ENCODE measurements around the gene SNTG2. TPM values are rescaled to one million over a fixed set of nuclear protein-coding genes. Genes with fewer than 3 reads are reported as not detected.

The SNTG2 gene
- total and polyA plus RNA-seq, 2 donors (not counting 1 experiment from before 2014, with no cell fraction given) = 0.06 TPM; not detected in 1

- Histone ChIP-seq H4K20me1 (ENCODE audit: control insufficient read depth, extremely low read depth, insufficient read depth, low read length) (no peaks in the 10 kb centered on the region), H3K4me1 (ENCODE audit: control insufficient read depth, extremely low read depth, insufficient read depth, low read length) (no peaks in the 10 kb centered on the region), H3K9me3 (ENCODE audit: control insufficient read depth, insufficient read depth, low read depth, low read length) (no peaks in the 10 kb centered on the region), H3K27me3 (ENCODE audit: control insufficient read depth, insufficient read depth, low read length) (no peaks in the 10 kb centered on the region), H3K36me3 (ENCODE audit: control insufficient read depth, insufficient read depth, low read length) (no peaks in the 10 kb centered on the region), H3K27ac (ENCODE audit: insufficient read depth, low read length) (no peak overlapping the region), H2AFZ (ENCODE audit: low read length) (no peak overlapping the region), H3K9ac (ENCODE audit: insufficient read depth, low read length) (no peak overlapping the region), H3K79me2 (ENCODE audit: control insufficient read depth, insufficient read depth, low read length) (no peaks in the 10 kb centered on the region), H3K4me2 (ENCODE audit: extremely low read depth, insufficient read depth, low read length) (no peak overlapping the region), H3K4me3 (replicated peaks in 1 of 4; ENCODE audit: control extremely low read depth in 1 of 4, insufficient read depth in 1 of 4, low read depth in 3 of 4, low read length in 4 of 4) (no peak overlapping the region)
- TF ChIP-seq CTCF (conservative IDR thresholded peaks at IDR 0.05 in 1 of 2, IDR thresholded peaks at IDR 0.05 in 1 of 2; ENCODE audit: low read depth in 1 of 2, low read length in 2 of 2) (no peak), EZH2 (IDR thresholded peaks at IDR 0.05; ENCODE audit: low read length, missing control alignments) (no peak)
- DNase-seq (ENCODE audit: low read depth in 2 of 2) = no peak
Measured at GRCh38 chr2:1170241-1170640, 219.6 kb downstream of the SNTG2 start.

- no peaks in the 10 kb centered on the region for H3K27me3 ChIP-seq (ENCODE audit: control insufficient read depth, insufficient read depth, low read length)
- no peak overlapping the region for H3K4me3 ChIP-seq (replicated peaks in 1 of 4; ENCODE audit: control extremely low read depth in 1 of 4, insufficient read depth in 1 of 4, low read depth in 3 of 4, low read length in 4 of 4)
- no peak for DNase-seq (ENCODE audit: low read depth in 2 of 2)
- H3K9me3 ChIP-seq (ENCODE audit: control insufficient read depth, insufficient read depth, low read depth, low read length) = no peaks in the 10 kb centered on the region
- H3K4me2 ChIP-seq (ENCODE audit: extremely low read depth, insufficient read depth, low read length) = no peak overlapping the region
- no peak overlapping the region for H3K9ac ChIP-seq (ENCODE audit: insufficient read depth, low read length)
- no peaks in the 10 kb centered on the region for H3K4me1 ChIP-seq (ENCODE audit: control insufficient read depth, extremely low read depth, insufficient read depth, low read length)
- no peak for TF ChIP-seq EZH2 (IDR thresholded peaks at IDR 0.05; ENCODE audit: low read length, missing control alignments)
- no peak for TF ChIP-seq CTCF (conservative IDR thresholded peaks at IDR 0.05 in 1 of 2, IDR thresholded peaks at IDR 0.05 in 1 of 2; ENCODE audit: low read depth in 1 of 2, low read length in 2 of 2)
- no peak overlapping the region for H3K27ac ChIP-seq (ENCODE audit: insufficient read depth, low read length)
- H3K36me3 ChIP-seq (ENCODE audit: control insufficient read depth, insufficient read depth, low read length) = no peaks in the 10 kb centered on the region
- no peaks in the 10 kb centered on the region for H3K79me2 ChIP-seq (ENCODE audit: control insufficient read depth, insufficient read depth, low read length)
- no peak overlapping the region for H2AFZ ChIP-seq (ENCODE audit: low read length)
- H4K20me1 ChIP-seq (ENCODE audit: control insufficient read depth, extremely low read depth, insufficient read depth, low read length) = no peaks in the 10 kb centered on the region
Measured at GRCh38 chr2:1170711-1171110, 220.1 kb downstream of the SNTG2 start.

DNA sequence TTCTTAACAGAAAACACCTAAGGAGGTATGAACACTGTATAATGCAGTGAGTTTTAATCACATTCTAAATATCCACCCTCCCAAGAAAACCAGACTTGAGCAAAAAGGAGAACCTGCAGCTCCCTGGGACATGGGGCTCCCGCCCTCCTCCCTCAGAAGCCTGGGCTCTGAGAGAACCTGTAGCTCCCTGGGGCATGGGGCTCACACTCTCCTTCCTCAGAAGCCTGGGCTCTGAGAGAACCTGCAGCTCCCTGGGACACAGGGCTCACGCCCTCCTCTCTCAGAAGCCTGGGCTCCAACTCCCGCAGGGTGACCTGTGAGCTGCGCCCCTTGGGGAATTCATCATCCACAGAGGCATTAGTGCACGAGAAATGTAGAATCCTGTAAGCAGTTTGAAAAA lies 222.9 kb downstream of the SNTG2 start:
- Histone ChIP-seq H3K36me3 (ENCODE audit: control insufficient read depth, insufficient read depth, low read length) (no peaks in the 10 kb centered on the region), H3K79me2 (ENCODE audit: control insufficient read depth, insufficient read depth, low read length) (no peaks in the 10 kb centered on the region), H3K4me1 (ENCODE audit: control insufficient read depth, extremely low read depth, insufficient read depth, low read length) (no peaks in the 10 kb centered on the region)

More for the DNA sequence above, 222.9 kb downstream of the SNTG2 start:
- DNase-seq (ENCODE audit: low read depth in 2 of 2) = no peak
- Histone ChIP-seq H3K27ac (ENCODE audit: insufficient read depth, low read length) (no peak overlapping the region), H3K9me3 (ENCODE audit: control insufficient read depth, insufficient read depth, low read depth, low read length) (no peaks in the 10 kb centered on the region), H3K27me3 (ENCODE audit: control insufficient read depth, insufficient read depth, low read length) (no peaks in the 10 kb centered on the region), H3K9ac (ENCODE audit: insufficient read depth, low read length) (no peak overlapping the region), H4K20me1 (ENCODE audit: control insufficient read depth, extremely low read depth, insufficient read depth, low read length) (no peaks in the 10 kb centered on the region), H3K4me3 (replicated peaks in 1 of 4; ENCODE audit: control extremely low read depth in 1 of 4, insufficient read depth in 1 of 4, low read depth in 3 of 4, low read length in 4 of 4) (no peak overlapping the region), H2AFZ (ENCODE audit: low read length) (no peak overlapping the region), H3K4me2 (ENCODE audit: extremely low read depth, insufficient read depth, low read length) (no peak overlapping the region)
- TF ChIP-seq CTCF (conservative IDR thresholded peaks at IDR 0.05 in 1 of 2, IDR thresholded peaks at IDR 0.05 in 1 of 2; ENCODE audit: low read depth in 1 of 2, low read length in 2 of 2) (no peak), EZH2 (IDR thresholded peaks at IDR 0.05; ENCODE audit: low read length, missing control alignments) (no peak)
